NB4 (cell line): Measurements from ENCODE around the gene RNF44.

Experiments used
- DNase-seq: peaks from one replicate; pipeline ENCODE4 v3.0.0; 2010; ENCODE audit warnings: low read depth
- H3K4me3 ChIP-seq: one replicate; pipeline ENCODE4 v1.5.1; 2011; ENCODE audit warnings: mild to moderate bottlenecking, low read depth, low read length, moderate library complexity
- MYC ChIP-seq: IDR thresholded peaks from 2 replicates; pipeline ENCODE4 v1.6.1; 2011; ENCODE audit warnings: low read depth, low read length
- POLR2A ChIP-seq: IDR thresholded peaks from 2 replicates; pipeline ENCODE4 v1.6.1; 2011; ENCODE audit warnings: mild to moderate bottlenecking; ENCODE audit not compliant: insufficient read length; ENCODE audit errors: extremely low read depth
- TF ChIP-seq, protein P1 (sequence below): IDR thresholded peaks from one replicate; pipeline ENCODE4 v1.5.1; 2012; ENCODE audit warnings: low read depth, low read length
- TF ChIP-seq, protein P2 (sequence below): IDR thresholded peaks from 2 replicates; pipeline ENCODE4 v1.6.1; 2011; ENCODE audit warnings: low read depth, low read length

Gene RNF44

GRCh38 chr5:176486189-176486757 lies 50.9 kb downstream of the RNF44 start:
- TF ChIP-seq MYC (no peak), POLR2A (no peak)
- TF ChIP-seq, protein P1, sequence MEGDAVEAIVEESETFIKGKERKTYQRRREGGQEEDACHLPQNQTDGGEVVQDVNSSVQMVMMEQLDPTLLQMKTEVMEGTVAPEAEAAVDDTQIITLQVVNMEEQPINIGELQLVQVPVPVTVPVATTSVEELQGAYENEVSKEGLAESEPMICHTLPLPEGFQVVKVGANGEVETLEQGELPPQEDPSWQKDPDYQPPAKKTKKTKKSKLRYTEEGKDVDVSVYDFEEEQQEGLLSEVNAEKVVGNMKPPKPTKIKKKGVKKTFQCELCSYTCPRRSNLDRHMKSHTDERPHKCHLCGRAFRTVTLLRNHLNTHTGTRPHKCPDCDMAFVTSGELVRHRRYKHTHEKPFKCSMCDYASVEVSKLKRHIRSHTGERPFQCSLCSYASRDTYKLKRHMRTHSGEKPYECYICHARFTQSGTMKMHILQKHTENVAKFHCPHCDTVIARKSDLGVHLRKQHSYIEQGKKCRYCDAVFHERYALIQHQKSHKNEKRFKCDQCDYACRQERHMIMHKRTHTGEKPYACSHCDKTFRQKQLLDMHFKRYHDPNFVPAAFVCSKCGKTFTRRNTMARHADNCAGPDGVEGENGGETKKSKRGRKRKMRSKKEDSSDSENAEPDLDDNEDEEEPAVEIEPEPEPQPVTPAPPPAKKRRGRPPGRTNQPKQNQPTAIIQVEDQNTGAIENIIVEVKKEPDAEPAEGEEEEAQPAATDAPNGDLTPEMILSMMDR: no peak
- TF ChIP-seq, protein P2, sequence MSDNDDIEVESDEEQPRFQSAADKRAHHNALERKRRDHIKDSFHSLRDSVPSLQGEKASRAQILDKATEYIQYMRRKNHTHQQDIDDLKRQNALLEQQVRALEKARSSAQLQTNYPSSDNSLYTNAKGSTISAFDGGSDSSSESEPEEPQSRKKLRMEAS: no peak
- no peak for DNase-seq
- no peak overlapping the region for H3K4me3 ChIP-seq

GRCh38 chr5:176485176-176485575 lies 52.0 kb downstream of the RNF44 start:
- no peak overlapping the region for H3K4me3 ChIP-seq
- no peak for TF ChIP-seq MYC
- TF ChIP-seq POLR2A: no peak
- TF ChIP-seq, protein P2: no peak
- TF ChIP-seq, protein P1: no peak
- DNase-seq: no peak

- TF ChIP-seq MYC: no peak
- TF ChIP-seq, protein P1: no peak
- TF ChIP-seq, protein P2: no peak
- TF ChIP-seq POLR2A: no peak
- no peak overlapping the region for H3K4me3 ChIP-seq
- DNase-seq: no peak
These were observed 55.5 kb downstream of the RNF44 start for GRCh38 chr5:176481711-176482110.
